ENCODE measurements around the gene POP4.
"Not testable (repeated sequence)": the region's sequence is repeated elsewhere in the genome, so short reads cannot be mapped to it uniquely, and the experiment has no call there.

Gene POP4

GRCh38 chr19:29605653-29606419, at the start of gene POP4:
Gene POP4 (plus strand): TSS chr19:29606283. CDS start chr19:29606319, 36 bp downstream.
- peak; percentile 83 for DNase-seq

- DNase-seq: not testable (repeated sequence)
Observed at GRCh38 chr19:29559110-29559509, 47.0 kb upstream of the POP4 start.

- DNase-seq: no peak
Observed at GRCh38 chr19:29559743-29560142, 46.3 kb upstream of the POP4 start.

- no peak for DNase-seq
Observed at GRCh38 chr19:29560313-29561075, 45.6 kb upstream of the POP4 start.

GRCh38 chr19:29561601-29562000, 44.5 kb upstream of the POP4 start:
- DNase-seq: no peak

- no peak for DNase-seq
Observed at GRCh38 chr19:29562299-29563297, 43.5 kb upstream of the POP4 start.

- no peak for DNase-seq
Observed at GRCh38 chr19:29563486-29564101, 42.5 kb upstream of the POP4 start.

- DNase-seq: no peak
Observed at GRCh38 chr19:29564574-29565005, 41.5 kb upstream of the POP4 start.

GRCh38 chr19:29565171-29565570, 40.9 kb upstream of the POP4 start:
- no peak for DNase-seq

GRCh38 chr19:29566496-29567054, 39.5 kb upstream of the POP4 start:
- no peak for DNase-seq

GRCh38 chr19:29567366-29567915, 38.6 kb upstream of the POP4 start:
- DNase-seq: no peak

GRCh38 chr19:29568036-29569025, 37.8 kb upstream of the POP4 start:
- no peak for DNase-seq

GRCh38 chr19:29569038-29569911, 36.8 kb upstream of the POP4 start:
- DNase-seq: no peak

- no peak for DNase-seq
Observed at GRCh38 chr19:29571181-29571580, 34.9 kb upstream of the POP4 start.

GRCh38 chr19:29573486-29573885, 32.6 kb upstream of the POP4 start:
- no peak for DNase-seq

GRCh38 chr19:29574510-29574909, 31.6 kb upstream of the POP4 start:
- no peak for DNase-seq

GRCh38 chr19:29576046-29576606, 30.0 kb upstream of the POP4 start:
- DNase-seq: no peak

- no peak for DNase-seq
Observed at GRCh38 chr19:29576761-29577648, 29.1 kb upstream of the POP4 start.
